ENCODE data around the gene SNRPD3. TPM values are rescaled to one million over a fixed set of nuclear protein-coding genes. Genes with fewer than 3 reads are reported as not detected.

Gene SNRPD3
- polyA plus RNA-seq, 1 donor, result 145 TPM

- no CpG with 5 or more reads among the region's 5 CpGs for WGBS (ENCODE audit: insufficient coverage, low lambda C conversion rate)
- Histone ChIP-seq H3K9me3 (ENCODE audit: control insufficient read depth, low read depth, low read length) (no peaks in the 10 kb centered on the region), H3K27ac (ENCODE audit: low read length) (no peak overlapping the region), H3K4me3 (ENCODE audit: low read length) (no peak overlapping the region), H3K27me3 (ENCODE audit: control insufficient read depth, insufficient read depth, low read length) (no peaks in the 10 kb centered on the region), H3K36me3 (ENCODE audit: control insufficient read depth, insufficient read depth, low read length) (peaks cover 37% of the 10 kb centered on the region), H3K4me1 (ENCODE audit: control insufficient read depth, insufficient read depth, low read length) (peaks cover 14% of the 10 kb centered on the region)
- DNase-seq, result no peak
Measured at GRCh38 chr22:24584166-24584790, 28.5 kb downstream of the SNRPD3 start.

GRCh38 chr22:24584871-24585411 is 29.1 kb downstream of the SNRPD3 start:
- no peaks in the 10 kb centered on the region for H3K9me3 ChIP-seq (ENCODE audit: control insufficient read depth, low read depth, low read length)
- H3K27ac ChIP-seq (ENCODE audit: low read length), result no peak overlapping the region
- WGBS (ENCODE audit: insufficient coverage, low lambda C conversion rate), result no CpG with 5 or more reads among the region's 10 CpGs
- H3K36me3 ChIP-seq (ENCODE audit: control insufficient read depth, insufficient read depth, low read length), result peaks cover 42% of the 10 kb centered on the region
- H3K4me3 ChIP-seq (ENCODE audit: low read length), result no peak overlapping the region
- H3K27me3 ChIP-seq (ENCODE audit: control insufficient read depth, insufficient read depth, low read length), result no peaks in the 10 kb centered on the region
- H3K4me1 ChIP-seq (ENCODE audit: control insufficient read depth, insufficient read depth, low read length), result peaks cover 9% of the 10 kb centered on the region
- DNase-seq, result no peak

- Histone ChIP-seq H3K4me3 (ENCODE audit: low read length) (no peak overlapping the region), H3K9me3 (ENCODE audit: control insufficient read depth, low read depth, low read length) (no peaks in the 10 kb centered on the region), H3K27ac (ENCODE audit: low read length) (no peak overlapping the region), H3K27me3 (ENCODE audit: control insufficient read depth, insufficient read depth, low read length) (no peaks in the 10 kb centered on the region), H3K4me1 (ENCODE audit: control insufficient read depth, insufficient read depth, low read length) (peaks cover 6% of the 10 kb centered on the region), H3K36me3 (ENCODE audit: control insufficient read depth, insufficient read depth, low read length) (peaks cover 42% of the 10 kb centered on the region)
- no peak for DNase-seq
- WGBS (ENCODE audit: insufficient coverage, low lambda C conversion rate), result no CpG with 5 or more reads among the region's 3 CpGs
Measured at GRCh38 chr22:24585461-24585860, 29.7 kb downstream of the SNRPD3 start.

DNA sequence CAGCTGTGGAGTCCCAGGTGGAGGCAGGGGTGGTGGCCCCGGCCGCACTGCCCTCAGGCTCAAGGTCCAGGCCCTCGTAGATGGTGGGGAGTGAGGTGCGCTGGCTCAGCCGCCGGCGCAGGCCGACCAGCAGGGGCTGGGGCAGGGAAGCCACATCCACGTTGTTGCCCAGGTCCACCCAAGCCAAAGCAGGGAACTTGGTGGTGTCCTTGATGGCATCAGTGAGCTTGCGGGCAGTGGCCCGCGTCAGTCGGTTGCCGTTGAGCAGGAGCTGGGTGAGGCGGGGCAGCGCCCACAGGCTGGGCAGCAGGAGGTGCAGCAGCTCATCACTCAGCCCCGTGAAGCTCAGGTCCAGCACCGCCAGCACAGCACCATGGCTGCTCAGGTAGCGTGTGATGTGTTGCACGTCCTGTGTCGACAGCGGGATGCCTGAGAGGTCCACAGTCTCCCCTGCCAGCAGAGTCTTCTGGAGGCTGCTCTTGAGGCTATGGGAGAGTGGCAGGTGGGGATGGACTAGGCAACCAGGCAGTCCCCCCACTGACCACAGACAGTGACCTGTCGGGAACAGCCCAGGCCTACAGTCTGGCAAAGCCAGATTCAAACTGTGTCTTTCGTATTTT is 30.2 kb downstream of the SNRPD3 start:
- Histone ChIP-seq H3K27me3 (ENCODE audit: control insufficient read depth, insufficient read depth, low read length) (no peaks in the 10 kb centered on the region), H3K27ac (ENCODE audit: low read length) (no peak overlapping the region), H3K36me3 (ENCODE audit: control insufficient read depth, insufficient read depth, low read length) (peaks cover 42% of the 10 kb centered on the region), H3K9me3 (ENCODE audit: control insufficient read depth, low read depth, low read length) (no peaks in the 10 kb centered on the region), H3K4me3 (ENCODE audit: low read length) (no peak overlapping the region), H3K4me1 (ENCODE audit: control insufficient read depth, insufficient read depth, low read length) (peaks cover 6% of the 10 kb centered on the region)
- WGBS (ENCODE audit: insufficient coverage, low lambda C conversion rate), result no CpG with 5 or more reads among the region's 24 CpGs
- no peak for DNase-seq

DNA sequence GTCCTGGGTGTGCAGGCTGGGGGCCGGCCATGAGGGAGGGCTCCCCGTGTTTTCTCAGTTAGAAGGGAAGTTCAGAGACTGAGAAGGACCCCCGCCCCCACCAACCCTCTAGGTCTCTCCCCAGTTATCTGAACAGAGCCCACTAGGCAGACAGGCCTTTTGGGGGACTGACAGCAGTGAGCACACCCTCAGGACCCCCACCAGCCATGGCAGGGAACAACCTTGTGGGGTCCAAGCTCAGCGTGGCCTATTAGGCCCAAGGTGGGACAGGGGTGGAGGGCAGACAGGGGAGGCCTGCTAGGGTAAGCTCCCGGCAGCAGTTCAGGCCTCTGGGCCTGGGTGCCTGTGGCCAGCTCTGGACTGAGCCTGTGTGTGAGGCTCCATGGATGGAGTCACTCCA is 31.5 kb downstream of the SNRPD3 start:
- no CpG with 5 or more reads among the region's 5 CpGs for WGBS (ENCODE audit: insufficient coverage, low lambda C conversion rate)
- no peaks in the 10 kb centered on the region for H3K27me3 ChIP-seq (ENCODE audit: control insufficient read depth, insufficient read depth, low read length)
- no peaks in the 10 kb centered on the region for H3K9me3 ChIP-seq (ENCODE audit: control insufficient read depth, low read depth, low read length)
- H3K27ac ChIP-seq (ENCODE audit: low read length), result no peak overlapping the region
- peaks cover 13% of the 10 kb centered on the region for H3K4me1 ChIP-seq (ENCODE audit: control insufficient read depth, insufficient read depth, low read length)
- no peak overlapping the region for H3K4me3 ChIP-seq (ENCODE audit: low read length)
- no peak for DNase-seq
- H3K36me3 ChIP-seq (ENCODE audit: control insufficient read depth, insufficient read depth, low read length), result peaks cover 42% of the 10 kb centered on the region

- Histone ChIP-seq H3K36me3 (ENCODE audit: control insufficient read depth, insufficient read depth, low read length) (peaks cover 42% of the 10 kb centered on the region), H3K27me3 (ENCODE audit: control insufficient read depth, insufficient read depth, low read length) (no peaks in the 10 kb centered on the region), H3K9me3 (ENCODE audit: control insufficient read depth, low read depth, low read length) (no peaks in the 10 kb centered on the region), H3K27ac (ENCODE audit: low read length) (no peak overlapping the region), H3K4me3 (ENCODE audit: low read length) (no peak overlapping the region), H3K4me1 (ENCODE audit: control insufficient read depth, insufficient read depth, low read length) (peaks cover 13% of the 10 kb centered on the region)
- whole genome bisulfite sequencing (ENCODE audit: insufficient coverage, low lambda C conversion rate), result no CpG with 5 or more reads among the region's 8 CpGs
- no peak for DNase-seq
Measured at GRCh38 chr22:24587948-24588347, 32.1 kb downstream of the SNRPD3 start.

DNA sequence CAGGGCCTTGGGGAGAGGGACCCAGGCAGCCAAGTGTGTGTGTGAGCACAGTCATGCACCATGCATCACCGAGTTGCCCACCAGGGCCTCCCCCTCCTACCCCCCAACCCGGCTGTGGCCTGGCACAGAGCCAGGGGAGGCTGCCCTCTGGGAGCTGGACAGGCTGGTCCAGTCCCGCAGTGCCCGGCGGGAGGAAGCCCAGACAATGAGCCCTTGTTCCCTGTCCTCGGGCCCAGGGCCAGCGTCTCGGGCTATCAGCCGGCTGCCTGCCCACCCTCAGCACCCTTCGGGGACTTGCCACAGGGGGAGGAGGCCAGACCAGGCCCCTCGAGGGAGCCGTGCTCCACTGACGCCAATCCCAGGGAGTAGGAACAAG is 32.6 kb downstream of the SNRPD3 start:
- Histone ChIP-seq H3K4me1 (ENCODE audit: control insufficient read depth, insufficient read depth, low read length) (peaks cover 12% of the 10 kb centered on the region), H3K9me3 (ENCODE audit: control insufficient read depth, low read depth, low read length) (no peaks in the 10 kb centered on the region), H3K27me3 (ENCODE audit: control insufficient read depth, insufficient read depth, low read length) (no peaks in the 10 kb centered on the region), H3K4me3 (ENCODE audit: low read length) (no peak overlapping the region), H3K36me3 (ENCODE audit: control insufficient read depth, insufficient read depth, low read length) (peaks cover 42% of the 10 kb centered on the region), H3K27ac (ENCODE audit: low read length) (no peak overlapping the region)
- DNase-seq, result no peak
- WGBS (ENCODE audit: insufficient coverage, low lambda C conversion rate), result no CpG with 5 or more reads among the region's 13 CpGs

GRCh38 chr22:24588757-24589481 is 33.1 kb downstream of the SNRPD3 start:
- Histone ChIP-seq H3K36me3 (ENCODE audit: control insufficient read depth, insufficient read depth, low read length) (peaks cover 42% of the 10 kb centered on the region), H3K27ac (ENCODE audit: low read length) (no peak overlapping the region), H3K4me3 (ENCODE audit: low read length) (no peak overlapping the region), H3K9me3 (ENCODE audit: control insufficient read depth, low read depth, low read length) (no peaks in the 10 kb centered on the region), H3K4me1 (ENCODE audit: control insufficient read depth, insufficient read depth, low read length) (peaks cover 15% of the 10 kb centered on the region), H3K27me3 (ENCODE audit: control insufficient read depth, insufficient read depth, low read length) (no peaks in the 10 kb centered on the region)
- WGBS (ENCODE audit: insufficient coverage, low lambda C conversion rate), result no CpG with 5 or more reads among the region's 21 CpGs
- no peak for DNase-seq

DNA sequence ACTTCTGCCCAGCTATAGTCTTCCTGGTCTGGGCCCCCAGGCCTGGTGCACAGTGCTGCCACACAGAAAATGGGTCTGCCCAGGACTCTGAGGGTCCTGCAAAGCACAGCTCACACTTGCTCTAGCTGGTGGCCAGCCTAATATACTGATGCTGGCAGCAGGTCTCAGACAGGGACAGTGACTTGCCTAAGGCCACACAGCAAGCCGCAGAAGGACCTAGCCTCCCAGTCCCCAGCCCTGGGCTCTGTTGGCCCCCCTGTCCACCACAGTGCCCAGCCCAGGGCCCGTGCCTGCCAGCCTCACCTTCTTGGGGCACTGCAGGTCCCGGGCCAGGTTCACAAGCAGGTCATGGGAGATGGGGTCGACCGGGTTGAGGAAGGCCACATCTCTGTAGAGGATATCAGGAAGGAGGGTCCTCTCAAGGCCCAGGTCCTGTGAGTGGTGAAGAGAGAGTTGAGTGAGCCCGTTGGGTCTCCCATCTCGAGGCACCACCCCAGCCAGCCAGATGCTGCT is 33.8 kb downstream of the SNRPD3 start:
- Histone ChIP-seq H3K36me3 (ENCODE audit: control insufficient read depth, insufficient read depth, low read length) (peaks cover 42% of the 10 kb centered on the region), H3K4me3 (ENCODE audit: low read length) (no peak overlapping the region), H3K27me3 (ENCODE audit: control insufficient read depth, insufficient read depth, low read length) (no peaks in the 10 kb centered on the region), H3K9me3 (ENCODE audit: control insufficient read depth, low read depth, low read length) (no peaks in the 10 kb centered on the region), H3K4me1 (ENCODE audit: control insufficient read depth, insufficient read depth, low read length) (peaks cover 20% of the 10 kb centered on the region), H3K27ac (ENCODE audit: low read length) (no peak overlapping the region)
- no peak for DNase-seq
- no CpG with 5 or more reads among the region's 7 CpGs for WGBS (ENCODE audit: insufficient coverage, low lambda C conversion rate)

DNA sequence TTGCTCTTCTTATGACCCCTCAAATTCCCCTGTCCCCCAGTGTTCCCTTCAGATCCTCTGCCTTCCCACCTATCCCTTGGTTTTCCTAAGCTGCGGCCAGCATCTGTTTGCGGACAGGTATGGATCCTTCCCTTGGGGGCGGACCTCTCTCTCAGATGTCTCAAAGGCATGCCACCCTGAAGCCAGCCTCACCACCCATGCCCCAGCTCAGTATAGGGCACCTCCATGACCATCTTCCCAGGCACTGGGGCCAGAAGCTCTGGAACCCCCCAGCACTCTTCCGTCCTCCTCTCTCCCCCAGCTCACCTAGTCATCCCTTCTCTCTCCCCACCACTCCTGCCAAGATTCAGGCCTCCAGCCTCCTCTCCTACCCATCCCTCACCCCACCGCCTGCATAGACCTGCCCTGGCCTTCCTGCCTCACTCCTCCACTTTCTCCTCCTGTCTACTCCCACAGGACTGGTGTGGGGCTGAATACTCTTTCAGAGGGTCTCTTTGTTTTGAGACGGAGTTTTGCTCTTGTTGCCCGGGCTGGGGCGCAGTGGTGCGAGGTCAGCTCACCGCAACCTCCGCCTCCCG is 34.9 kb downstream of the SNRPD3 start:
- Histone ChIP-seq H3K27ac (ENCODE audit: low read length) (no peak overlapping the region), H3K4me1 (ENCODE audit: control insufficient read depth, insufficient read depth, low read length) (peaks cover 23% of the 10 kb centered on the region), H3K36me3 (ENCODE audit: control insufficient read depth, insufficient read depth, low read length) (peaks cover 35% of the 10 kb centered on the region), H3K27me3 (ENCODE audit: control insufficient read depth, insufficient read depth, low read length) (no peaks in the 10 kb centered on the region), H3K9me3 (ENCODE audit: control insufficient read depth, low read depth, low read length) (no peaks in the 10 kb centered on the region), H3K4me3 (ENCODE audit: low read length) (no peak overlapping the region)
- DNase-seq, result no peak
- WGBS (ENCODE audit: insufficient coverage, low lambda C conversion rate), result no CpG with 5 or more reads among the region's 12 CpGs

All from large intestine (tissue), 3 donors.